Endothelial cell of umbilical vein (primary cell): ENCODE data around the gene GLYATL1. TPM values are rescaled to one million over a fixed set of nuclear protein-coding genes. Genes with fewer than 3 reads are reported as not detected.

Experiments used
- BruUV-seq: library from RNA; stranded (reverse); fragments of 400-500 nt; replicated peaks from 2 replicates; lab custom pipeline; 2021; lab: Mats Ljungman, UMichigan
- CTCF ChIA-PET: fragments of 300-600, 350-600 bp; sonication (Branson Sonifier 250); formaldehyde crosslinking; loops from one replicate; lab custom pipeline; 2021; ENCODE audit warnings: antibody characterized with exemption, inconsistent platforms; lab: Charles Lee
- POLR2A ChIA-PET: fragments of 300-600, 350-600 bp; sonication (Branson Sonifier 250); formaldehyde crosslinking; loops from one replicate; lab custom pipeline; 2021; ENCODE audit warnings: antibody characterized with exemption, inconsistent platforms; lab: Charles Lee
- DNase-seq: peaks from one replicate; pipeline ENCODE4 v3.0.0-alpha.2; 2011; ENCODE audit warnings: low read depth, low spot score
- FAIRE-seq: peaks from 2 replicates; lab custom pipeline; 2011; peaks lifted over from hg19 to GRCh38; lab: Jason Lieb, UNC
- H2AFZ ChIP-seq: 2 replicates; pipeline ENCODE4 v1.6.0; 2012; ENCODE audit warnings: low read depth, low read length, control low read depth, inconsistent platforms
- H3K27ac ChIP-seq: 2 replicates; pipeline ENCODE4 v1.5.1; 2011; ENCODE audit warnings: low read depth, mild to moderate bottlenecking, control low read depth, low read length, moderate library complexity; ENCODE audit not compliant: insufficient read depth
- H3K27me3 ChIP-seq, 2 experiments: 2 replicates each; pipeline versions ENCODE4 v1.6.0 to v1.6.1; 2011; ENCODE audit warnings: low read length in 2 of 2, mixed read lengths in 1 of 2; ENCODE audit not compliant: control insufficient read depth in 2 of 2, insufficient read depth in 2 of 2
- H3K36me3 ChIP-seq, 2 experiments: 2 replicates in 1 of 2; 3 replicates in 1 of 2; pipeline ENCODE4 v1.5.1; 2011; ENCODE audit warnings: low read length in 2 of 2, mild to moderate bottlenecking in 1 of 2, moderate library complexity in 1 of 2; ENCODE audit not compliant: control insufficient read depth in 2 of 2, insufficient read depth in 2 of 2; ENCODE audit errors: extremely low read depth in 1 of 2
- H3K4me1 ChIP-seq: 3 replicates; pipeline ENCODE4 v1.5.1; 2011; ENCODE audit warnings: mild to moderate bottlenecking, low read length; ENCODE audit not compliant: control insufficient read depth, insufficient read depth; ENCODE audit errors: extremely low read depth
- H3K4me2 ChIP-seq: 2 replicates; pipeline ENCODE4 v1.6.1; 2011; ENCODE audit warnings: low read length, control low read depth, mixed read lengths; ENCODE audit not compliant: insufficient read depth
- H3K4me3 ChIP-seq, 3 experiments: fragments of 200-600 bp in 1 of 3; sonication (generic), shearing (Covaris generic) in 1 of 3; replicated peaks in 1 of 3; 2 replicates each; pipeline ENCODE4 v1.5.1; 2011 to 2016; ENCODE audit warnings: control low read depth in 3 of 3, low read length in 3 of 3, mild to moderate bottlenecking in 2 of 3, inconsistent platforms in 1 of 3, low read depth in 1 of 3, moderate library complexity in 1 of 3; ENCODE audit not compliant: insufficient read depth in 1 of 3
- H3K79me2 ChIP-seq: 2 replicates; pipeline ENCODE4 v1.6.0; 2012; ENCODE audit warnings: low read length, inconsistent platforms; ENCODE audit not compliant: control insufficient read depth, insufficient read depth
- H3K9ac ChIP-seq: replicated peaks from 2 replicates; pipeline ENCODE3; 2011; ENCODE audit warnings: low read length, control low read depth; ENCODE audit not compliant: insufficient read depth; ENCODE audit errors: extremely low read depth
- H3K9me1 ChIP-seq: replicated peaks from 3 replicates; pipeline ENCODE4 v1.6.0; 2011; ENCODE audit warnings: mild to moderate bottlenecking, low read length; ENCODE audit not compliant: control insufficient read depth, insufficient read depth; ENCODE audit errors: extremely low read depth
- H3K9me3 ChIP-seq: replicated peaks from 2 replicates; pipeline ENCODE4 v1.5.1; 2012; ENCODE audit warnings: low read length, inconsistent platforms; ENCODE audit not compliant: control insufficient read depth, insufficient read depth
- H4K20me1 ChIP-seq: replicated peaks from 2 replicates; pipeline ENCODE3; 2011; ENCODE audit warnings: mild to moderate bottlenecking, low read length; ENCODE audit not compliant: control insufficient read depth, insufficient read depth; ENCODE audit errors: extremely low read depth
- EZH2 ChIP-seq: IDR thresholded peaks from 2 replicates; pipeline ENCODE4 v1.6.1; 2012; ENCODE audit warnings: borderline replicate concordance, low read depth, mild to moderate bottlenecking, moderate library complexity, low read length, inconsistent platforms; ENCODE audit not compliant: severe bottlenecking
- GATA2 ChIP-seq: IDR thresholded peaks from 2 replicates; pipeline ENCODE4 v1.7.0; 2011; ENCODE audit warnings: low read depth, mild to moderate bottlenecking, moderate library complexity, mixed read lengths, low read length; ENCODE audit not compliant: insufficient read length, insufficient read depth
- JUN ChIP-seq: IDR thresholded peaks from 2 replicates; pipeline ENCODE4 v1.6.1; 2011; ENCODE audit warnings: borderline replicate concordance, low read depth; ENCODE audit not compliant: insufficient read length, insufficient read depth
- MYC ChIP-seq: IDR thresholded peaks from one replicate; pipeline ENCODE4 v1.6.1; 2011; ENCODE audit warnings: mild to moderate bottlenecking, low read depth, low read length
- dilution Hi-C: fragments of 300-500 bp; cut with MboI; formaldehyde crosslinking; loops from one replicate; pipeline ENCODE4 v1.15.0; 2019; ENCODE audit warnings: low sequenced_read_pairs; ENCODE audit not compliant: extremely low pct_ligation_motif_present
- intact Hi-C: fragments of 100-400 bp; cut with micrococcal nuclease; formaldehyde crosslinking; loops from one replicate; pipeline ENCODE4 v1.10.0; 2022
- polyA plus RNA-seq, 4 experiments: library from polyadenylated mRNA; depleted of rRNA in 3 of 4; stranded (reverse) in 3 of 4; unstranded in 1 of 4; fragments of >200 nt; gene quantifications; 2 replicates each; pipeline versions ENCODE4 v1.2.1 to v1.2.3, GENCODE V29; 2011 to 2012; ENCODE audit warnings: missing spikeins in 1 of 4
- total RNA-seq: library from RNA; stranded (reverse); gene quantifications from 2 replicates; pipeline ENCODE4 v1.2.3, GENCODE V29; 2021

The GLYATL1 gene
- total and polyA plus RNA-seq, 2 donors (not counting 3 experiments of a cell fraction or from before 2014, with no cell fraction given) = not detected

DNA sequence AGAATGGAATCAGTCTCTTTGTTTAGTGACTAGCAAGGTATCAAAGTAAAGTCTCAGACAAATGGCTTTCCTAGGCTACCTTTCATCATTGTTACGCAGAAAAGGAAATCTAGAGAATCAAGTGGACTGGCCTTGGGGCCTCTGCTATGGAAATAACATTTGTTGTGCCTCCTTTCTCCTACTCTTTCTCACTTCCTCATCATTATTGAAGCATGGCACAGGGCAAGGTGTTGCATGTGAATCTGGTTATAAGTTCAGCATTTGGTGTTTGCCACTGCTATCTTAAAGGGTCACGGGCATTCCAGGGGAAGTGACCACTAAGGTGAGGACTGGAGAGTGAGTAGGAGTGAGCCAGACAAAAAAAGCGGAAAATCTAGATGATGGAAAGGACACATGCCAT lies 54.9 kb downstream of the GLYATL1 start:
- no peaks in the 10 kb centered on the region for H3K4me1 ChIP-seq
- no peak overlapping the region for H3K9ac ChIP-seq
- intact Hi-C loops (no loop called here), dilution Hi-C loops (no loop called here)
- ChIA-PET POLR2A (no interaction called here), CTCF (no interaction called here)
- no peaks in the 10 kb centered on the region for H3K9me3 ChIP-seq
- no peak overlapping the region for H3K4me2 ChIP-seq
- H3K27me3 ChIP-seq = no peaks in the 10 kb centered on the region
- FAIRE-seq (no peak), DNase-seq (no peak)
- no peak overlapping the region for H2AFZ ChIP-seq
- BruUV-seq = no TSS peak
- TF ChIP-seq MYC (no peak), JUN (no peak), GATA2 (no peak)
- H4K20me1 ChIP-seq = no peaks in the 10 kb centered on the region
- no peaks in the 10 kb centered on the region for H3K79me2 ChIP-seq
- no peak overlapping the region for H3K27ac ChIP-seq
- H3K4me3 ChIP-seq = no peak overlapping the region
- no peaks in the 10 kb centered on the region for H3K9me1 ChIP-seq
- no peaks in the 10 kb centered on the region for H3K36me3 ChIP-seq

DNA sequence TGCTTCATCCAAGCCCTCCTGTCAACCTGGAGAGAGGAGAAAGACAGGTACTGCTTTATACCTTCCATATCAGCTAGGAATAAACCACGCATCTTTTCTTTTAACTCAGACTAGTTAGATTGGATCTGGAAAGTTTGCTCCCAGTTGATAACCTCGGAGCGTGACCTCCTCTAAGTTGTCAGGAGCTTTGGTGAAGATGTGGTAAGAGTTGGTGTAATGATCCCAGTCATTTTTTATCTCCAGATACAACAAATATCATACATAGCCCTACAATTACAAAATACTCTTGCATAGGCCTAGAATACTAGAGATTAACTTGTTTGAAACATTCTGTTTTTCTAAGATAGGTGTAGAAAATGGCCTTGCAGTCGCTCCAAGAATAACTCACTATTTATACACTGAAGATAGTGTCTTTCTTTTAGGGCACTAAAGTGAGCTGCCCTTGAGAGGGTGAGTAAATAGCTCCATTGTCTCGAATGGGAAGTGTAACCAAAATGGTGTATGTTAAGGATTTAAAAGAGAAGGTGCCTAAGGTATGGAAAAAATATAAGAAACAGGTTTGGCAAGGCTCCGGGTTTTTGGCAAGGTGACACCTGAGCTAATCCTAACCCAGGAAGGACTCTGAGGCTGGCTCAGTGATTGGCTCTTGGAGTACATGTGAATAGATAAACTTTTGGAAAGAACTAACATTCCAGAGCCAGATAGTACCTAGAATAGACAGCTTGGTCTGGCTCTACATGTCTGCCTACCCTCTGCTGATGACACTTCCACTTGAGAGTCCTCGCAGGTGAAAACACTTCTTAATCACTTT lies 59.4 kb downstream of the GLYATL1 start:
- intact Hi-C loops = no loop called here
- no peak overlapping the region for H3K27ac ChIP-seq
- POLR2A ChIA-PET = no interaction called here
- dilution Hi-C loops = no loop called here
- no peaks in the 10 kb centered on the region for H3K4me1 ChIP-seq
- no peaks in the 10 kb centered on the region for H3K79me2 ChIP-seq
- TF ChIP-seq EZH2 = no peak
- TF ChIP-seq MYC = no peak
- no peak for TF ChIP-seq GATA2
- no peaks in the 10 kb centered on the region for H3K9me1 ChIP-seq
- H3K4me2 ChIP-seq = no peak overlapping the region
- H2AFZ ChIP-seq = no peak overlapping the region
- H3K27me3 ChIP-seq = no peaks in the 10 kb centered on the region
- no peaks in the 10 kb centered on the region for H3K36me3 ChIP-seq
- H3K4me3 ChIP-seq = no peak overlapping the region
- no peaks in the 10 kb centered on the region for H3K9me3 ChIP-seq
- H4K20me1 ChIP-seq = no peaks in the 10 kb centered on the region
- CTCF ChIA-PET = interaction anchor here (0.6 kb wide), 1 partner anchor 14 kb away, joined by 3 read pairs; no protein-coding TSS in a partner anchor
- FAIRE-seq (no peak), DNase-seq (no peak)
- no peak overlapping the region for H3K9ac ChIP-seq
- no TSS peak for BruUV-seq
